ENCODE results near the gene TTC9B. TPM values are rescaled to one million over a fixed set of nuclear protein-coding genes. Genes with fewer than 3 reads are reported as not detected.
"Not testable (repeated sequence)": the region's sequence is repeated elsewhere in the genome, so short reads cannot be mapped to it uniquely, and the experiment has no call there.

Gene TTC9B
- total and polyA plus RNA-seq, 8 donors = 0.35 to 0.37 TPM; not detected in 6

GRCh38 chr19:40175820-40176219, 42.4 kb downstream of the TTC9B start:
- no peak for DNase-seq
- no peak for TF ChIP-seq POLR2AphosphoS5 (IDR thresholded peaks at IDR 0.05)
- TF ChIP-seq POLR2A (IDR thresholded peaks at IDR 0.05) = no peak
- TF ChIP-seq CTCF (IDR thresholded peaks at IDR 0.05) = no peak
- no peak for TF ChIP-seq EP300 (IDR thresholded peaks at IDR 0.05)
- Histone ChIP-seq H3K9me3 (no peaks in the 10 kb centered on the region), H3K27ac (no peak overlapping the region), H3K36me3 (no peaks in the 10 kb centered on the region), H3K27me3 (peaks cover 0 to 8% (median 0%) of the 10 kb centered on the region in 3 donors), H3K4me1 (no peaks in the 10 kb centered on the region), H3K4me3 (no peak overlapping the region)
- intact Hi-C loops (cut with DNase I; ENCODE audit: low total_unique reads) = no loop called here
- 67 to 81% (median 69%) methylated on average over 5 of the region's 5 CpGs for WGBS, 5 donors

- no peak overlapping the region for H3K27ac ChIP-seq
- no peaks in the 10 kb centered on the region for H3K36me3 ChIP-seq
- peaks cover 0 to 23% (median 0%) of the 10 kb centered on the region in 3 donors for H3K27me3 ChIP-seq
- intact Hi-C loops (cut with DNase I; ENCODE audit: low total_unique reads) = no loop called here
- no peak for DNase-seq
- no peaks in the 10 kb centered on the region for H3K4me1 ChIP-seq
- TF ChIP-seq POLR2AphosphoS5 (IDR thresholded peaks at IDR 0.05) (no peak), POLR2A (IDR thresholded peaks at IDR 0.05) (no peak), EP300 (IDR thresholded peaks at IDR 0.05) (no peak), CTCF (IDR thresholded peaks at IDR 0.05) (no peak)
- no peak overlapping the region for H3K4me3 ChIP-seq
- H3K9me3 ChIP-seq = no peaks in the 10 kb centered on the region
- 68 to 77% (median 71%) methylated on average over 4 of the region's 4 CpGs for WGBS, 5 donors
These were observed 44.1 kb downstream of the TTC9B start for GRCh38 chr19:40174092-40174491.

- H3K4me1 ChIP-seq; DNase-seq; H3K4me3 ChIP-seq; H3K27ac ChIP-seq; intact Hi-C loops (cut with DNase I; ENCODE audit: low total_unique reads); H3K9me3 ChIP-seq; H3K36me3 ChIP-seq: not testable (repeated sequence)
- H3K27me3 ChIP-seq = peaks cover 0 to 38% (median 0%) of the 10 kb centered on the region in 3 donors
- WGBS, 5 donors = 88 to 95% (median 92%) methylated on average over 4 of the region's 4 CpGs
These were observed 46.9 kb downstream of the TTC9B start for GRCh38 chr19:40171293-40171692.

- intact Hi-C loops (cut with DNase I; ENCODE audit: low total_unique reads) = not testable (repeated sequence)
These were observed 47.7 kb downstream of the TTC9B start for GRCh38 chr19:40170303-40170989.

GRCh38 chr19:40169482-40170302, 48.5 kb downstream of the TTC9B start:
- H3K36me3 ChIP-seq; intact Hi-C loops (cut with DNase I; ENCODE audit: low total_unique reads); H3K9me3 ChIP-seq; H3K27ac ChIP-seq; H3K4me3 ChIP-seq; DNase-seq; H3K4me1 ChIP-seq: not testable (repeated sequence)
- WGBS, 5 donors = 64 to 69% (median 67%) methylated on average over 13 to 28 of the region's 30 CpGs
- H3K27me3 ChIP-seq = peaks cover 0 to 44% (median 0%) of the 10 kb centered on the region in 3 donors

More at GRCh38 chr19:40170303-40170989, 47.7 kb downstream of the TTC9B start:
- H3K36me3 ChIP-seq, H3K4me3 ChIP-seq, H3K4me1 ChIP-seq, DNase-seq, H3K9me3 ChIP-seq, H3K27ac ChIP-seq: not testable (repeated sequence)
- peaks cover 0 to 44% (median 0%) of the 10 kb centered on the region in 3 donors for H3K27me3 ChIP-seq
- 75 to 85% (median 83%) methylated on average over 26 to 39 of the region's 39 CpGs for WGBS, 5 donors

Other genes starting within 250 kb of the TTC9B start
- gene PSMC4, start 247.2 kb downstream of the TTC9B start, total RNA-seq = 10 to 100 TPM in 4 of 5 donors, 1 to 10 TPM in 1; 3.8 to 79.7 (median 69.4) TPM
- gene PSMC4, start 247.2 kb downstream of the TTC9B start, polyA plus RNA-seq = 10 to 100 TPM; 58.0 to 75.6 (median 62.3) TPM
- 1 to 10 TPM in 4 of 5 donors, under 1 TPM in 1; 0.29 to 9.3 (median 3.3) TPM for gene ZNF546, start 221.3 kb downstream of the TTC9B start, total RNA-seq
- gene ZNF546, start 221.3 kb downstream of the TTC9B start, polyA plus RNA-seq = 1 to 10 TPM in 1 of 3 donors, under 1 TPM in 2; 0.68 to 1.6 (median 0.76) TPM
- gene ZNF780B, start 162.2 kb downstream of the TTC9B start, total RNA-seq = 10 to 100 TPM in 3 of 5 donors, 1 to 10 TPM in 2; 6.7 to 73.9 (median 11.2) TPM
- 1 to 10 TPM; 2.7 to 4.1 (median 3.6) TPM for gene ZNF780B, start 162.2 kb downstream of the TTC9B start, polyA plus RNA-seq
- gene ZNF780A, start 127.4 kb downstream of the TTC9B start, total RNA-seq = 10 to 100 TPM in 4 of 5 donors, 1 to 10 TPM in 1; 8.1 to 19.5 (median 12.6) TPM
- gene ZNF780A, start 127.4 kb downstream of the TTC9B start, polyA plus RNA-seq = 10 to 100 TPM; 21.7 to 40.5 (median 22.5) TPM
- 10 to 100 TPM in 4 of 5 donors, 1 to 10 TPM in 1; 8.8 to 34.5 (median 15.2) TPM for gene MAP3K10, start 27.0 kb downstream of the TTC9B start, total RNA-seq
- 10 to 100 TPM in 1 of 3 donors, 1 to 10 TPM in 2; 5.2 to 18.3 (median 6.1) TPM for gene MAP3K10, start 27.0 kb downstream of the TTC9B start, polyA plus RNA-seq
- gene CCNP, start 8.3 kb upstream of the TTC9B start, total RNA-seq = not detected
- under 1 TPM in 2 of 3 donors, not detected in 1; 0.19 to 0.48 TPM for gene CCNP, start 8.3 kb upstream of the TTC9B start, polyA plus RNA-seq
- 100 to 1,000 TPM in 3 of 5 donors, 10 to 100 TPM in 2; 71.8 to 227 (median 104) TPM for gene AKT2, start 67.0 kb upstream of the TTC9B start, total RNA-seq
- 10 to 100 TPM; 26.0 to 42.5 (median 37.6) TPM for gene AKT2, start 67.0 kb upstream of the TTC9B start, polyA plus RNA-seq
- gene C19orf47, start 130.0 kb upstream of the TTC9B start, total RNA-seq = 10 to 100 TPM in 1 of 5 donors, 1 to 10 TPM in 3, under 1 TPM in 1; 0.58 to 59.7 (median 4.5) TPM
- 10 to 100 TPM in 2 of 3 donors, 1 to 10 TPM in 1; 9.6 to 14.8 (median 14.4) TPM for gene C19orf47, start 130.0 kb upstream of the TTC9B start, polyA plus RNA-seq
- gene PLD3, start 130.3 kb upstream of the TTC9B start, total RNA-seq = 100 to 1,000 TPM in 4 of 5 donors, 10 to 100 TPM in 1; 95.6 to 273 (median 257) TPM
- 10 to 100 TPM; 58.8 to 85.2 (median 74.9) TPM for gene PLD3, start 130.3 kb upstream of the TTC9B start, polyA plus RNA-seq
- not detected for gene HIPK4, start 171.8 kb upstream of the TTC9B start, total RNA-seq
- gene HIPK4, start 171.8 kb upstream of the TTC9B start, polyA plus RNA-seq = under 1 TPM; 0.05 to 0.46 (median 0.12) TPM
- 1 to 10 TPM in 4 of 5 donors, not detected in 1; 4.3 to 8.6 (median 6.3) TPM for gene PRX, start 195.0 kb upstream of the TTC9B start, total RNA-seq
- gene PRX, start 195.0 kb upstream of the TTC9B start, polyA plus RNA-seq = 1 to 10 TPM; 1.6 to 2.7 (median 2.1) TPM
- gene SERTAD1, start 207.6 kb upstream of the TTC9B start, total RNA-seq = 10 to 100 TPM in 1 of 5 donors, 1 to 10 TPM in 3, not detected in 1; 8.6 to 16.8 (median 9.7) TPM
- gene SERTAD1, start 207.6 kb upstream of the TTC9B start, polyA plus RNA-seq = 10 to 100 TPM; 11.2 to 36.5 (median 25.2) TPM
- 10 to 100 TPM in 4 of 5 donors, 1 to 10 TPM in 1; 6.2 to 41.4 (median 32.5) TPM for gene SERTAD3, start 226.0 kb upstream of the TTC9B start, total RNA-seq
- gene SERTAD3, start 226.0 kb upstream of the TTC9B start, polyA plus RNA-seq = 10 to 100 TPM; 16.8 to 29.4 (median 25.9) TPM
- gene BLVRB, start 247.4 kb upstream of the TTC9B start, total RNA-seq = 100 to 1,000 TPM in 4 of 5 donors, 10 to 100 TPM in 1; 54.3 to 561 (median 121) TPM
- gene BLVRB, start 247.4 kb upstream of the TTC9B start, polyA plus RNA-seq = 100 to 1,000 TPM; 247 to 492 (median 288) TPM
- 10 to 100 TPM in 1 of 5 donors, 1 to 10 TPM in 3, not detected in 1; 2.2 to 18.1 (median 2.6) TPM for gene SPTBN4, start 248.6 kb upstream of the TTC9B start, total RNA-seq
- gene SPTBN4, start 248.6 kb upstream of the TTC9B start, polyA plus RNA-seq = 1 to 10 TPM; 1.4 to 2.2 (median 2.0) TPM

All from stomach (tissue), 9 donors.